Tibial nerve (tissue), 4 donors: ENCODE measurements around the gene TECPR1.
A peak's percentile ranks its signal among the peaks of the same experiment; 100 is the strongest.

Source experiments
- EP300 ChIP-seq, 2 donors: sonication (generic); formaldehyde crosslinking; IDR thresholded peaks; one replicate each; pipeline ENCODE4 v1.6.1; 2017; ENCODE audit warnings: antibody characterized with exemption in 2 of 2, mild to moderate bottlenecking in 1 of 2
- POLR2A ChIP-seq, 2 donors: fragments of 450-650 bp; IDR thresholded peaks; one replicate each; pipeline ENCODE4 v1.6.1; 2017; ENCODE audit warnings: antibody characterized with exemption in 2 of 2, mild to moderate bottlenecking in 2 of 2, moderate library complexity in 2 of 2
- TF ChIP-seq, protein P1 (sequence below), 5 experiments: fragments of 200-600 bp in 3 of 5; fragments of 450-650 bp in 2 of 5; sonication (generic) in 3 of 5; IDR thresholded peaks; one replicate each; pipeline ENCODE4 v1.5.1; 2016 to 2019; ENCODE audit warnings: antibody characterized with exemption in 5 of 5, mild to moderate bottlenecking in 3 of 5, moderate library complexity in 2 of 5

DNA sequence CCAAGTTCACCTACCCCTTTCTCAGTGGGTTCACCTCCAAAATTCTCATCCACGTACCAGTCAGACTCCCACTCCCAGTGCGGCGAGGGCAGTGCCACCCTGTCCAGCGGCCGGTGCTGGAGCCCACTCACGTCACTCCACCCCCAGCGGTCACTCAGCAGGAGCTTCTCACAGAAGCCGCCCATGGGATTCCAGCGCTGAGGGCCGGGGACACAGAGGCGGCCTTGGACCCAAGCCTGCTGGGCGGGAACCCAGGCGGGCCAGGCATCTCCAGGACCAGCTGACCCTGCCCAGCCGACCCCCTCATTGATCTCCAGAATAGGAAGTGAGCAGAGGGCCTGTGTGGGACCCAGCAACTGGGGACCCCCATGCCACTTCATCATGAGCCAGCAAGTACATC, 7.2 kb downstream of the TECPR1 start:
- TF ChIP-seq, protein P1, sequence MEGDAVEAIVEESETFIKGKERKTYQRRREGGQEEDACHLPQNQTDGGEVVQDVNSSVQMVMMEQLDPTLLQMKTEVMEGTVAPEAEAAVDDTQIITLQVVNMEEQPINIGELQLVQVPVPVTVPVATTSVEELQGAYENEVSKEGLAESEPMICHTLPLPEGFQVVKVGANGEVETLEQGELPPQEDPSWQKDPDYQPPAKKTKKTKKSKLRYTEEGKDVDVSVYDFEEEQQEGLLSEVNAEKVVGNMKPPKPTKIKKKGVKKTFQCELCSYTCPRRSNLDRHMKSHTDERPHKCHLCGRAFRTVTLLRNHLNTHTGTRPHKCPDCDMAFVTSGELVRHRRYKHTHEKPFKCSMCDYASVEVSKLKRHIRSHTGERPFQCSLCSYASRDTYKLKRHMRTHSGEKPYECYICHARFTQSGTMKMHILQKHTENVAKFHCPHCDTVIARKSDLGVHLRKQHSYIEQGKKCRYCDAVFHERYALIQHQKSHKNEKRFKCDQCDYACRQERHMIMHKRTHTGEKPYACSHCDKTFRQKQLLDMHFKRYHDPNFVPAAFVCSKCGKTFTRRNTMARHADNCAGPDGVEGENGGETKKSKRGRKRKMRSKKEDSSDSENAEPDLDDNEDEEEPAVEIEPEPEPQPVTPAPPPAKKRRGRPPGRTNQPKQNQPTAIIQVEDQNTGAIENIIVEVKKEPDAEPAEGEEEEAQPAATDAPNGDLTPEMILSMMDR (IDR thresholded peaks at IDR 0.05): no peak
- TF ChIP-seq EP300 (IDR thresholded peaks at IDR 0.05) (peak in 1 of 2 donors; percentile 23), POLR2A (IDR thresholded peaks at IDR 0.05) (no peak)
